GM19193 (cell line): ENCODE measurements around the gene CLEC7A.

Source experiments
- POLR2A ChIP-seq: IDR thresholded peaks from 4 replicates; pipeline ENCODE4 v1.6.1; 2011; ENCODE audit not compliant: insufficient read depth, insufficient read length; ENCODE audit errors: extremely low read depth

Gene CLEC7A

GRCh38 chr12:10155966-10156365 lies 26.0 kb upstream of the CLEC7A start:
- no peak for TF ChIP-seq POLR2A

GRCh38 chr12:10154145-10154496 lies 24.1 kb upstream of the CLEC7A start:
- TF ChIP-seq POLR2A: no peak

- no peak for TF ChIP-seq POLR2A
Measured at GRCh38 chr12:10153271-10154144, 23.5 kb upstream of the CLEC7A start.

- TF ChIP-seq POLR2A: no peak
Measured at GRCh38 chr12:10151621-10152020, 21.6 kb upstream of the CLEC7A start.

GRCh38 chr12:10147714-10148403 lies 17.9 kb upstream of the CLEC7A start:
- no peak for TF ChIP-seq POLR2A

GRCh38 chr12:10142976-10143589 lies 13.1 kb upstream of the CLEC7A start:
- no peak for TF ChIP-seq POLR2A

- TF ChIP-seq POLR2A: no peak
Measured at GRCh38 chr12:10140001-10140400, 10.0 kb upstream of the CLEC7A start.

GRCh38 chr12:10136637-10137205 lies 6.7 kb upstream of the CLEC7A start:
- TF ChIP-seq POLR2A: no peak

GRCh38 chr12:10135126-10135525 lies 5.1 kb upstream of the CLEC7A start:
- no peak for TF ChIP-seq POLR2A

GRCh38 chr12:10132850-10133370 lies 2.9 kb upstream of the CLEC7A start:
- TF ChIP-seq POLR2A: no peak

- no peak for TF ChIP-seq POLR2A
Measured at GRCh38 chr12:10131111-10131690, 1.2 kb upstream of the CLEC7A start.

GRCh38 chr12:10128687-10129086 lies 1.3 kb downstream of the CLEC7A start:
- no peak for TF ChIP-seq POLR2A

GRCh38 chr12:10126413-10126812 lies 3.6 kb downstream of the CLEC7A start:
- no peak for TF ChIP-seq POLR2A

GRCh38 chr12:10122689-10123088 lies 7.3 kb downstream of the CLEC7A start:
- no peak for TF ChIP-seq POLR2A

GRCh38 chr12:10121278-10121677 lies 8.7 kb downstream of the CLEC7A start:
- no peak for TF ChIP-seq POLR2A
